C1 segment of cervical spinal cord (tissue), 14 donors: ENCODE measurements around the gene CD52.
A peak's percentile ranks its signal among the peaks of the same experiment; 100 is the strongest.

Experiments used
- DNase-seq, 14 donors: peaks; one replicate each; lab custom pipeline; 2025; lab: John Stamatoyannopoulos, UW

The CD52 gene

GRCh38 chr1:26353976-26354820 lies 36.4 kb downstream of the CD52 start, which contains the start of gene CRYBG2:
TSS of gene CRYBG2 (minus strand) at chr1:26354130. CDS start at chr1:26346657, 7,473 bp downstream.
- no peak for DNase-seq

- DNase-seq, result no peak
Observed at GRCh38 chr1:26354972-26355371, 37.2 kb downstream of the CD52 start.

GRCh38 chr1:26356106-26356505 lies 38.3 kb downstream of the CD52 start:
- no peak for DNase-seq

- no peak for DNase-seq
Observed at GRCh38 chr1:26357121-26357602, 39.4 kb downstream of the CD52 start.

GRCh38 chr1:26358411-26359384 lies 40.9 kb downstream of the CD52 start:
- DNase-seq, result no peak

GRCh38 chr1:26359981-26360806 lies 42.4 kb downstream of the CD52 start:
- no peak for DNase-seq

- DNase-seq, result no peak
Observed at GRCh38 chr1:26360807-26361604, 43.2 kb downstream of the CD52 start.

- DNase-seq, result no peak
Observed at GRCh38 chr1:26361605-26362122, 43.9 kb downstream of the CD52 start.

GRCh38 chr1:26362331-26362730 lies 44.6 kb downstream of the CD52 start:
- DNase-seq, result no peak

- peak in 7 of 14 donors; percentile 1 to 40 (median 27) for DNase-seq
Observed at GRCh38 chr1:26363549-26364448, 46.0 kb downstream of the CD52 start.

- DNase-seq, result no peak
Observed at GRCh38 chr1:26364956-26365355, 47.2 kb downstream of the CD52 start.

- DNase-seq, result no peak
Observed at GRCh38 chr1:26367441-26367840, 49.7 kb downstream of the CD52 start.

- no peak for DNase-seq
Observed at GRCh38 chr1:26368006-26368405, 50.2 kb downstream of the CD52 start.

GRCh38 chr1:26368486-26368885 lies 50.7 kb downstream of the CD52 start:
- no peak for DNase-seq
